T follicular helper cell (primary cell): ENCODE data around the gene XIRP1.
"Not testable (repeated sequence)": the region's sequence is repeated elsewhere in the genome, so short reads cannot be mapped to it uniquely, and the experiment has no call there.

ENCODE experiments used
- DNase-seq: peaks from one replicate; pipeline ENCODE4 v3.0.0-alpha.2; 2020; ENCODE audit warnings: low read depth
- total RNA-seq, 2 experiments: gene quantifications; one replicate each; lab custom pipeline; 2026; lab: John Stamatoyannopoulos, UW

The XIRP1 gene
- total RNA-seq: 0 to 24.8 reads per million in 2 experiments

- no peak for DNase-seq
Observed at GRCh38 chr3:39192490-39193092, at the start of gene XIRP1. TSS of gene XIRP1 (minus strand) at chr3:39192595. CDS start at chr3:39189445, 3,150 bp downstream.

- no peak for DNase-seq
Observed at GRCh38 chr3:39241561-39241960, 49.2 kb upstream of the XIRP1 start.

DNA sequence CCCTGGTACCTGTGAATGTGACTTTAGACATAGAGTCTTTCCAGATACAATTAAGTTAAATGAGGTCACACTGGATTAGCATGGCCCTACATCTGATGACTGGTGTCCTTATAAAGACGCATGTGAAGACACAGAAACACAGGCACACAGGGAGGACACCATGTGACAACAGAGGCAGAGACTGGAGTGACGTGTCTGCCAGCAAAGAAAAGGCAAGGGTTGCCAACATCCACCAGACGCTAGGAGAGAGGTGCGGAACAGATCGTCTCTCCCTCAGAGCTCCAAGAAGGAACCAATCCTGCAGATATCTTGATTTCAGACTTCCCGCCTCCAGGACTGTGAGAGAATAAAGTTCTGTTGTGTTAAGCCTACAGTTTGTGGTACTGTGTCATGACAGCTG, 44.6 kb upstream of the XIRP1 start:
- DNase-seq: no peak

GRCh38 chr3:39234651-39235050, 42.3 kb upstream of the XIRP1 start:
- DNase-seq: no peak

GRCh38 chr3:39232859-39233258, 40.5 kb upstream of the XIRP1 start:
- no peak for DNase-seq

- DNase-seq: no peak
Observed at GRCh38 chr3:39230453-39230852, 38.1 kb upstream of the XIRP1 start.

DNA sequence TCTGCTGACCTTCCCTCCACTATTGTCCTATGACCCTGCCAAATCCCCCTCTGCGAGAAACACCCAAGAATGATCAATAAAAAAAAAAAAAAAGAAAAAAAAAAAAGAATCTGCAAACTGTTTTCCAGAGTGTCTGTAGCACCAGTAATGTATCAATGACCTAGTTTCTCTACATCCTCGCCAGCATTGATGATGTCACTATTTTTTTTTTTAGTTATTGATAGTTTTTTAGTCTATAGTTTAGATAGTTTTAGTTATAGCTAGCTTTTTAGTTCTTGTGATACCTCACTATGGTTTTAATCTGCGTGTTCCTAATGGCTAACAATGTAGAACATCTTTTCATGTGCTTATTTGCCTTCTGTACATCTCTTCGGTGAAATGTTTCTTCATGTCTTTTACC, 36.1 kb upstream of the XIRP1 start:
- no peak for DNase-seq

DNA sequence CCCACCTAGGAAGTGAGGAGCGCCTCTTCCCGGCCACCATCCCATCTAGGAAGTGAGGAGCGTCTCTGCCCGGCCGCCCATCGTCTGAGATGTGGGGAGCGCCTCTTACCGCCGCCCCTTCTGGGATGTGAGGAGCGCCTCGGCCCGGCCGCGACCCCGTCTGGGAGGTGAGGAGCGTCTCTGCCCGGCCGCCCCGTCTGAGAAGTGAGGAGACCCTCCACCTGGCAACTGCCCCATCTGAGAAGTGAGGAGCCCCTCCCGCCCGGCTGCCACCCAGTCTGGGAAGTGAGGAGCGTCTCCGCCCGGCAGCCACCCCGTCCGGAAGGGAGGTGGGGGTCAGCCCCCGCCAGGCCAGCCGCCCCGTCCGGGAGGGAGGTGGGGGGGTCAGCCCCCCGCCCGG, 35.2 kb upstream of the XIRP1 start:
- not testable (repeated sequence) for DNase-seq

DNA sequence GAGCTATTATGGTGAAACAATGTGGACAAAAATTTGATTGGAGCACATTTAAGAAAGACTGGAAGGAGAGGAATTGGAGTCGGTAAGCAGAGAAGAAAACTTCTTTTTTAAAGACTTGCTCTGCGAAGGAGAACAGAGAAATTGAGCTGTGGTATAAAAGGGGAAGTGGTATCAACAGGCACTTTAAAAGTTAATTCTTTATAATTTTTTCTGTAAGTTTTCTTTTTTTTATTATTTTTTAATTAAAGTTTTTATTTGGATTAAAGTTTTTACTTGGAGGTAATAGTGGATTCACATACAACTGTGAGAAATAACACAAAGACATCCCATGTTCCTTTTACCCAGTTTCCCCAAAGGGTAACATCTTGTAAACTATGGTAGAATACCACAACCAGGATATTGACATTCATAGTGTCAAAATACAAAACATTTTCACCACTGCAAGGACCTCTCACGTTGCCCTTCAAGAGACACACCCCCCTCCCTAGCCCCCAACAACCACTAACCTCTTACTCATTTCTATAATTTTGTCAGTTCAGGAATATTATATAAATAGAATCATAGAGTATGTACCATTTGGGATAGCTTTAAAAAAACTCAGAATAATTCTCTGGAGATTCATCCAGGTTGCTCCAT, 33.8 kb upstream of the XIRP1 start:
- DNase-seq: no peak

DNA sequence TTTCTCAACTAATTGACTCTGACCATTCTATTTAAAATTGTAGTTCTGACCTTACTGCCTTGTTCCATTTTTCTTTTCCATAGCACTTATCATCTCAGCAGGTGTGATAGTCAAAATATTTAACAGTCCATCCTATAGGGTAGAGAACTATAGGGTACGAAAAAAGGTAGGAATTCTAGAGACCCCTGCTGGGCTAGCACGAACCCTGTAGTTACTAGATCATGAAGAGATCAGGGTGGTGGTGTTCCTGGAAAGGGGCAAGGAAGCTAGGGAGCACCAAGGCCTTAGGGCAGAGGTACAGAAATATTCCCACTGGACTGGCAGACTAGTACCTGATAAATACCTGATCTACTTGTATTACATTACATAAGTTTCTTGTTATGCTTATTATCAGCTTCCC, 31.9 kb upstream of the XIRP1 start:
- DNase-seq: no peak

GRCh38 chr3:39222939-39223338, 30.5 kb upstream of the XIRP1 start:
- no peak for DNase-seq

- DNase-seq: no peak
Observed at GRCh38 chr3:39222462-39222861, 30.1 kb upstream of the XIRP1 start.

DNA sequence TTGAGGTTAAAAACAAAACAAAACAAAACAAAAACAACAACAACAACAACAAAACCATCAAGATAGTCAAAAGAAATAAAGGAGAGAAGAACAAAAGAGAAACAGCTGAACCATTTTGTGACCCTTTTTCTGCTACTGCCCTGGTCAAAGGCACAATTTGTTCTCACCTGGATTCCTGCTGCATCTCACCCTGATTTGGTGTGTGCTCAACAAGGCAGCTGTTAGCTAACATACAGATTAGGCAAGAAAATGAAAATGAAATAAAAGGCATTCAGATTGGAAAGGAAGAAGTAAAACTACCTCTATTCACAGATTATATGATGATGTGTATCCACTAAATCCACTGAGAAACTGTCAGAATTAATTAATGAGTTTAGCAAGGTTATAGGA, 28.7 kb upstream of the XIRP1 start:
- no peak for DNase-seq

DNA sequence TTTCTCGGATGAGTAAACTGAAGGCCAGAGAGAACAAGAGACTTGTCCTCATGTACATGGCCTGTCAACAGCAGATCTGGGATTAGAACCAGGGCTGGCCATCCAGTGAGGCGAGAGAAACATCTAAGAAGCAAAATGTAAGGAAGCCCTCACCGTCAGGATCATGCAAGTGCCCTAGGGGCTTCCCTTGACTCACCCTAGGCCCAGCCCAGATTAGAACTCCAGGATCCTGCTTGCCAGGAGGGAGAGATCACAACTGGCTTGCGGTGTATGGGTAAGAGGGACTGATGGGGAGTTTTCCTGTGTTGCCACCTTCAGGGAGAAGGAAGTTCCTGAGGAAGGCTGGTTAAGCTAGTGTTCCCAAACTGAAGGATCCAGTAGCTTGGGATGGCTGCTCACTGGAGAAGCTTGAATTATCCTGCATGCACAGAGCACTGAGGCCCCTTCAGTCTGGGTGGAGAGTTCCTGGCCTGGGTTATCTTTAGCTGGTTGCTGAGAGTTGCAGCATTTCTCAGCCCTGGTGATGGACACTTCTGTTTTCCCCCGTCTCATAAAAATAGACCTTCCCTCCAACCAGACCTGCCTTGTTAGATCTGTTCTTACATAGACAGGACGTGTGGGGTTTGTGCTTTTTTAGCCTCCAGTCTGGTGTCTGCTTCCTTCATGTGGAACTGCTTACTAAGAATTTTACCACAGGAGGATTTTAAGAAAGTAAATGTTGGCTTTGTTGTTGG, 28.2 kb upstream of the XIRP1 start:
- DNase-seq: no peak

DNA sequence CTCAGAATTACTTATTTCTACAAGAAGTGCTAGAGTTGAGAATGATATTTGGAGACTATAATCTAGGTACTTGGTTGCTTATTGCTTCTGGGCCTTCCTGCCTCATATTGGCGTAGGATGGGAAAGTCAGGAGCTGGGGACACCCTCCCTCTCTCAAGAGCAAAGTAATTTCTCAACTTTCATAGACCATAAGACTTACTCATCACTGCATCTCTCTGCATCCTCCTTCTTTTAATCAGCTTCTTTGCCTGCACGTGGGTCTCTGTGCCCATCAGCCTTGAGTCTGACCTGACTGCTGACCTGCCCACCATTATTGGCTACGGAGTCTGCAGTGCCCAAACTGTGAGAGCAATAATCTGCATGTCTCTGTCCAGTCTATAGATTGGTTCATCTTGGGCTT, 27.3 kb upstream of the XIRP1 start:
- no peak for DNase-seq

GRCh38 chr3:39216176-39216790, 23.9 kb upstream of the XIRP1 start:
- DNase-seq: no peak

DNA sequence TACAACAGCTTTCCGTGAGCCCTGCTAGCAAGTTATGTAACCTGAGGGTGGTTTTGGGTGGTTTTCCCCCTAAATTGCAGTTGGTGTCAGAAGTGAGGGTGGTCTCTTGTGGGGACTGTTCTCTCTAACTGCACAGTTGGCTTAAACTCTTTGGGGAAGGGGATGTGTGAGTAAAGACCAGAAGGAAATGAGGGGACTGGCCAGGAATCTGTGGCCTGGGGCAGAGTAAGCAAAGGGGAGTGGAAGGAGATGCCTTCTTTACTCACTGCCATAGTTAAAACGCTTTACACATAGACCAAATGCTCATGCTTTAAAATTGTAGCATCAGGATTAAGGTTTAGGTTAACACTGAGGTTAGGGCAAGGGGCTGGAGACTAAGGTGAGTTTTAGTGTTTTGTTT, 21.2 kb upstream of the XIRP1 start:
- DNase-seq: no peak

GRCh38 chr3:39212665-39213064, 20.3 kb upstream of the XIRP1 start:
- DNase-seq: no peak

DNA sequence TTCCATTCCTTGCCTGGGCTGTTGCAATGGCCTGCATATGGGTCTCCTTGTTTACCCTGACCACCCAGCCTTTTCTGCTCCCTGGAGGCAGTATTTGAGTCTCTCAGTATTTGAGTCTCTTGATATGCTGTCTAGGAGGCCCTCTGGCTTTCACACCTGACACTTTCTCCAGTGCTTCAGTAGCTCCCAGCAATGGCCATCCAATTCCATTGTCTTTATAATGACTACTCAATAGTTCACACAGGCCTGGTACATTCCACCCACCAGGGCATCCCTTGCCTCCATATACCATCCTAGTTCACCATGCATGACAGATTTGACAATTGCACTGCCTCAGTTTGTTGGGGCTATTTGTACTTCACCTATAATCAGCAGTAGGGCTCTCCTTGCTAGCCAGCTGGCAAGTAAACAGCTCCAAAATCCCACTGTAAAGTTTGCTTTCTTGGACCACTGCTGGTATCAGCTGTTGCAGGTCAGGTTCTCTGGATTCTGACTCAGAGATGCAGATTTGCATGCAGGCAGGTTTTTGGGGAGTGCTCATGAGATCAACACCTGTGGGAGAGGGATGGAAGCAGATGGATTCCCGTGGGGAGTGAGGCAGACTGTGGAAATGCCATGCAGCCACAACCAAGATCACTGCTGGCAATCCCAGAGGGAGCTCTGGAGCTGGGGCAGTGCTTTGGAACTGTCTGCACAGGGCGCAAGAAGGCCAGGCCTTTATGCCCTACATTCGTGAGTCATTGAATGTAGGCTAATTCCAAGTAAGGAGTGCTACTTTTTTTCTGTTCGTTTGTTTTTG, 19.1 kb upstream of the XIRP1 start:
- no peak for DNase-seq

DNA sequence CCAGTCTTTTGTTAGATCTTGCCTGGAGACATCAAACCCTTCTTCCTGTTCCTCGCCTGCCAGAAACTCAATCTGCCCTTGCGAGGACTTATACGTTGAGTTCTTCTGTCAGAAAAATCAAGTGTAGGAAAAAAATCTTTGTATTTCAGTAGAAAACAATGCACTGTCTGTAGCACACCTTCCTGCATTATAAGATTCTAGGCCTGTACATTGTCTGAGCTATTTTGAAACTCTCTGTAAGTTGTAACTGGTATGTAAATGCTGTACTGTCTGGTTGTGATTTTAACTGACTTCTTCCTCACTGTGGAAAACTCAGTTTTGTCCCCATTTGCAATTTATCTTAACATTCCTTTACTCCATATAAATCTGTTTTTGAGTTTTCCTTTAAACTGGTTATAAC, 17.7 kb upstream of the XIRP1 start:
- no peak for DNase-seq

GRCh38 chr3:39209329-39209970, 17.1 kb upstream of the XIRP1 start:
- no peak for DNase-seq
